HG03025 (cell line): Measurements from ENCODE around the gene SLU7.

ENCODE experiments used
- ATAC-seq: cut with Tn5 transposase; IDR thresholded peaks from one replicate; pipeline ENCODE4 v1.9.1; 2021; ENCODE audit warnings: mild to moderate bottlenecking, moderate library complexity; ENCODE audit not compliant: unreplicated experiment, low FRiP score

The SLU7 gene

DNA sequence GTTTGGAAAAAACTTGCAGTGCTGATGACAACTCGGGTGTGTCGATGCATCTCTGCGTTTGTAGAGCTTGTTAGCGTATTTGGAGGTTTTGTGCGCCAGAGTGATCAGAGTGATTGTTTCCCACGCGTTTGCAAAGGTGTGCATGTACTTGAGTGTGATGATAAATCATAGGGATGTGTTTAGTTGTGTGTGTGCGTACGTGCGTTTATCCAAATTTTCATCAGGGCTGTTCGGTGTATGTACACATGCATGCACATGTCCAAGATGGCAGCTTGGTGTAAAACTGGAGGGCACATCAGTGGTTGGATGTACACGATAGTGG, 48.2 kb downstream of the SLU7 start:
- no peak for ATAC-seq

DNA sequence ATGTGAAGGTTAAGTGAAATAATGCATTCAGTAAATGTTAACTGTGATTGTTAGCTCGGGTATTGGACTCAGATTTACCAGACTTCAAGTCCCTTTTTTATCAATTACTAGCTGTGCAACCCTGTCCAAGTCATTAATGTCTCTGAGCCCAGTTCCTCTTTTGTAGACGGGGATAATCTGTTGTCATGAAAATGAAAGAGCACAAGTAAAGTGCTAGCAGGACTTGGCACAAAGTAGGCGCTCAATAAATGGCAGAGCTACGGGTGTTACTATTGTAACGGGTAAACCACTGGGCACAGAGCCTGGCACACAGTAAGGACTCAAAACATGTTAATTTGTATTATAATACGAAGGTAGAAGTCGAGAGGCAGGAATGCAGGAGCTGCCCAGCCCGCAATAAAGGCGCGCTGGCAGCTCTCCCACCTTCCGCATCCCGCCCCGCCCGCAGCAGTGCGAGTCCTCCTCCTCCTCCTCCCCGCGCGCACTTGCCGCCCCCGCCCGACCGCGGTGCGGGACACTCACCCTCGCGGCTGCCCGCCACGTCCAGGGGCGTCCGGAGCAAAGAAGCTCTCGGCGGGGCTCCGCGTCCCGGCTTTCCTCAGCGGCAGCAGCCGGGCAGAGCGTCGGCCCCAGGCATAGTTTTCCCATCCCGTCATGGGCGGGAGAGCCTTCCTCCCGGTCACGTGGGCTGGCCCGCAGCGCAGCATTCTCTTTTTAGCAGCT, 48.7 kb downstream of the SLU7 start, which contains the start of gene C1QTNF2:
TSS of gene C1QTNF2 (minus strand) at position 637 of the 723 bp plus-strand sequence. CDS start 15,615 bp downstream, outside the sequence.
- no peak for ATAC-seq

DNA sequence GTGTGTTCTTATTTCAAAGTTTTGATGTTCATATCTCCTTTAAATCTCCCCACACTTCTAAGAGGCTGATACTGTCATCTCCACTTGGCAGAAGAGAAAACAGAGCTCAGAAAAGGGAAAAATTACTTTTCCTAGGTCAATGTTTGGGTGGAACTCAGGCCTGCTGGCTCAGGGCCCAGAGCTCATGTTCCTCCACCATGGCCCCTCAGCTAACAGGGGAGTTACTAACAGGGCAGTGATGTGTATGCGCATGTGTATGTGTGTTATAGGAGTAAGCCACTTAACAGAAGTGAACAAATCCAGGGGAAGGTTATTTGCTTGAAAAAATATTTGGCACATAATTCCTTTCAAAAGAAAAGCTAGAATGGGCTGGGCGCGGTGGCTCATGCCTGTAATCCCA, 51.0 kb downstream of the SLU7 start:
- no peak for ATAC-seq

DNA sequence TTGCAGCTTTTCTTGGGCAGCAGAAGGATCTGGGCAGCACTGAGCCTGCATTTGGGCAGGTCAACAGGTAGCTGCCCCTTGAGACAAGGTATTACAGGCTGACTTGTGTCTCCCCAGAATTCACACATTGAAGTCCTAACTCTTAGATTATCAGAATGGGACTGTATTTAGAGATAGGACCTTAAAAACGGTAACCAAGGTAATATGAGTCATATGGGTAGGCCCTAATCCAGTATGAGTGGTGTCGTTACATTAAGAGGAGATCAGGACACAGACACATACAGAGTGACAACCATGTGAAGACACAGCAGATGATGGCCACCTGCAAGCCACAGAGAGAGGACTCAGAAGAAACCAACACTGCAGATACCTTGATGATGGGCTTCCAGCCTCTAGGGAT, 51.6 kb downstream of the SLU7 start:
- ATAC-seq, result no peak

DNA sequence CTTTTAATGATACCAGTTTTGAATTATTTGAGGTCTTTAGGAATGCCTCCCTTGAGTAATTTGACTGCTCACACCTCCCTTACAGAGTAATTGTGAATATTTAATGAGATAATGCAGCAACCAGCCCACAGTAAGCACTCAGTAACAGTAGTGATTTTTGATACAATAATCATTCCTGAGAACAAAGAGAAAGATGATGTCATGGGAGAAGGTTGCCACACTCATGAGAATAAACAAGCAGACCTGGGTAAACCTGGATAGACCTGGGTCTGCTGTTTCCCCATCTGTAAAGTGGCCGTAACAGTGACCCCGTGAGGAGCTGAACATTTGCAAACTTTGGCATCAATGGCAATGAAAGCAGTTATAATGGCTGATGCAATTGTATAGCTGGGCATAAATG, 52.7 kb downstream of the SLU7 start:
- no peak for ATAC-seq

DNA sequence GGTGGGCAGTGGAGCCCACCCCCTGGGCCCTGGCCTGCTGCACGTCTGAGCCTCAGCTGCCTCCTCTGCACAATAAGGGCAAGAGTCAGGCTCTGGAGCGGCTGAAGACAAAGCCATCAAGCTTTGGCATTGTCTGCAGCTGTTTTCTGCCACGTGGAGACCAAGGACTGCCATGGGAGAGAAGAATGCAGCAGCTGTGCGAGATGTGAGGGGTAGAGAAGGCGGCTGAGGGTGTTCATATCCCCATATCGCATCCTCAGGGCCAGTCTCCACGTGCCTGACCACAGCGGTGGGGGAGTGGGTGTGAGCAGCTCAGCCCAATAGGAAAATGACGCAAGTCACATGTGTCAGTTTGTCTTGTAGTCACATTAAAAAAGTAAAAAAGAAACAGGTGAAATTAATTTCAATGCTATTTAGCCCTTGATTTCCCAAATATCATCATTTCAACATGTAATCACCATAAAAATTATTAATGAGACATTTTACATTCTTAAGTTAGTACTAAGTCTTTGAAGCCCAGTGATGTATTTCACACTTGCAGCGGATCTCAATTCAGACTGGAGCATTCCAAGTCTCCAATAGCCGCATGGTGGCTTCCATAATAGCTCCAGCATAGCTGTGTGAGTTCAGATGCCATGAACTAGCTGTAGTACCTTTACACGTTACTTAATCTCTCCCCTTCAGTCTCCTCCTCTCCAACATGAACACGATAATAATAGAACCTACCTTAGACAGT, 55.1 kb downstream of the SLU7 start:
- no peak for ATAC-seq

DNA sequence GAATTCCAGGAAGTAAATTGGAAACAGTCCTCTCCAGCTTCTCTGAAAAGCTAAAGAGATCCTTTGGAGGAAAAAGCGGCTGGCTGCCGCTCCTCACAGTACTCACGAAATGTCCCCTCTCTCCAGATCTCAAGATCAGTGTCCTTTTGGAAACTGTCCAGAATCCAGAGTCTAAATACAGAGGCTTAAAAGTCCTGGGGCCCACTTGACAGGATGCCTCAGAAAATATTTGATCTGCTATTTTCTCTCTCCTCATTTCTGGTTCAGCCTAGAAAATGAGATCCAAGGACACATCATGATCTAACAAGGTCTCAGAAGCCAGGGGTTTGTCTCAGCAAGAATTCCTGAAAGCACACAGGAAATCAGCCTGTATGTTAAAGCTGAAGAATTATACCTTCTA, 55.7 kb downstream of the SLU7 start:
- ATAC-seq, result no peak

DNA sequence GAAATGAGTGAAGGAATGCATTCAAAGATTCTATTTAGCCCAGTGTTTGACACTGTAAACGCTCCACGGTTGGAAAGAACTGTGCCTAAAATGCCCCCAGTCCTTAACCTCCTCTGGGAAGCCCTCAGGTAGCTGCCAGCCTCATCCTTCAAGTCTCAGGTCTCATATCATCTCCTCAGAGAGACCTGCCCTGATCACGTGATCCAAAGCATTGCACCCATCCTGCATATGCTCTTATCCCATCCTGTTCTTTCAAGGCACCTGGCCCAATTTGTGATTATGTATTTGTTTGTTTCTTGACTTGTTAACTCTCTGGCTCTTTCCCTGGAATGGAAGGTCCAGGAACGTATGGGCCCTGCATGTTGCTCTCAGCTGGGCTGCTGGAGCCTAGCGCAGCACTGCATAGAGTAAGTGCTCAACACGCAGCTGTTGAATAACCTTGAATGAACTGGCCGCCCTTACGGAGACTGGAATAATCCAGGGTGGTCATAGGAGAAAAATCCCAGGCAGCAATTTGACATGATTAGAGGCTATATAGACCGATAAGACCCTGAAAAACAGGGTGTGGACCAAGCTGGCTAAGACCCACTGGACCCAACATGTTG, 57.2 kb downstream of the SLU7 start:
- no peak for ATAC-seq

DNA sequence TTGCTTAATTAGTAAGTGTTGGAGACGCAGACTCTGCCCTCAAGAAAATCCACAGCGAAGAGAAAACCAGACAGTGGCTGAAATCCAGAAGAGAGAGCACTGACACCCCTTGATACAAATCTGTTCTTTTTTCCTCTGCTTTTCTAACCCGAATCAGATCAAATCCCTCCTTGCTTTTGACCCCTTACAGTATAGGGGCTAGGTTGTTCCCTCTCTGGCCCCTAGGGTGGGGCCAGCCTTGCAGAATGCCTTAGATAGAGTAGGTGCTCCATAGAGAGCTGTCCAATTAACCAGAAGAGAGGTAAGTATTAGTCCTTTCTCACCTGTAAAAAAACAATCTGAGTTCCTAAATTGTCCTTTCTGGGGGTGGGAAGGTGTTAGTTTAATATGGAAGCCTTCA, 58.6 kb downstream of the SLU7 start:
- ATAC-seq, result no peak

DNA sequence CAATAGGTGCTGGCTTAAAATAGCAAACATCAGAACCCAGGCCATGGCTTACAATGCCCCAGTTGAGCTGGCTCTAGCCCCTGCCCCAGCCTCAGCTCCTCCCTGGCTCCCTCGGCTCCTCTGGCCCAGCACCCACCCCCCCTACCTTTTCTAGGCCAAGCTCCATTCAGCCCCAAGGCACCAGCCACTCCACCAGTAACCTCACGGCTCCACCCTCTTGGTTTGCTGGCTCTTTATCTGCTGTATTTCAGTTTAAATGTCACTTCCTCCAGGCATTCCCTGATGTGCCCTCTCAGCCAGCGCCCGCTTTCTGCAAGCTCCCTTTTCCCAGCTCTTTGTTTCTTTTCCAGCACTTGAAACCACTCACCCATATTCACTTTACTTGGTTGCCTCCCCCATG, 59.1 kb downstream of the SLU7 start:
- ATAC-seq, result no peak

DNA sequence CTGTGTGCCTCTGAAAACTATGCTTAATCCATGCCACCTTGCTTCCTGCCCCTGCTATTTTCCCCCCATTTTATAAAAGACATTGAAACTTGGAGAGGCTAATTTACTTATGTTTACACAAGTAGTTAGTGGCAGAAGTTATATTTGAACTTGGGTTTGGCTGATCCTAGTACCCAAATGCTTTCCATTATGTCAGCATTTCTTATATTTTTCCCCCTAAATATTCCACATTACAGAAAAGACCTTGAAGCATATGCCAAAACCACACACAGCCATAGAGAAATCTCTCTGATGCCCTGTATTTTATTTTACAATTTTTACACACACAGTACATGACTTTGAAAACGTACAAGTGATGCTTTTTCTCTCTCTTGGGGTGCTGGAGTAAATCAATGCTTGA, 59.6 kb downstream of the SLU7 start:
- ATAC-seq, result no peak

DNA sequence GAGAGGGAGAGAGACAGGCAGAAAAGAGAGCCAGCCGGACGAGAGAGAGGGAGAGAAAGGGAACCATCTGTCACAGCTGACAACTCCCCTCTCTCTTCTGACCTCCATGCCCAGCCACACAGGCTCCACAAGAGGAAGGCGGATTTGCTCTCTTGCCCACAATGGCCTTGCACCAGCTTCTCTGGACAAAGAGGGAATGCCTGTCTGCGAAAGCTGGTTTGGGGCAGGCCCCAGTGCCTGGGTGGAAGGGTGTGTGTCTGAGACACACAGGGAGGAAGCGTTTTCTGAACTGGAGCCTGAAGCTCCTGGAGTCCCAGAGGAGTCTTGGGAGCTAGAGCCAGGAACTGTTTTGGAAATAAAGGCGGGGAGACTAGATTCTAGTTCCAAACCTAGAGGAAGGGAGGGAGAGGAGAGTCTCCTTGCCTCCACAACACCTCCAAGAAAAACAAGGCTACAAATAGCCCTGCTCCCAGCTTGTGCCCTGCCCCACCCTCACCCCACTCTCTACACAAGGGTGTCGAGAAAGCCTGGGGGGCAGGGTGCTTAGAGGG, 60.9 kb downstream of the SLU7 start:
- no peak for ATAC-seq

DNA sequence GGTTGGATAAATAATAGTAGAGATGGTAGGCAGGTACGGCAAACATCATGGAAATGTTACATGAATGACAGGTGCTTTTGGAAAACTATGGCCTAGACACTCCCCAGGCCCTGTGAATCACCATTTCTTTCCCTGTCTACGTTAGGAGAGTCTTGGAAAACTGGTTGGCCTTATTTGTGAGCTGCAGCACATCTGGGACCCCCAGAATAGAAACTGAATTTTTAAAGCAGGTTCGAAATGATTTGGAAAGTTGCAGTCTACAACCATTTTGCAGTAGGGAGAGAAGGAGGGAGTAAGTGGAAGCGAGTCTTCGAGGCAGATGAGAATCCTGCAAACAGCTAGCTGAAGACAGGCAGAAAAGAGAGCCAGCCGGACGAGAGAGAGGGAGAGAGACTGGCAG, 61.5 kb downstream of the SLU7 start:
- no peak for ATAC-seq

DNA sequence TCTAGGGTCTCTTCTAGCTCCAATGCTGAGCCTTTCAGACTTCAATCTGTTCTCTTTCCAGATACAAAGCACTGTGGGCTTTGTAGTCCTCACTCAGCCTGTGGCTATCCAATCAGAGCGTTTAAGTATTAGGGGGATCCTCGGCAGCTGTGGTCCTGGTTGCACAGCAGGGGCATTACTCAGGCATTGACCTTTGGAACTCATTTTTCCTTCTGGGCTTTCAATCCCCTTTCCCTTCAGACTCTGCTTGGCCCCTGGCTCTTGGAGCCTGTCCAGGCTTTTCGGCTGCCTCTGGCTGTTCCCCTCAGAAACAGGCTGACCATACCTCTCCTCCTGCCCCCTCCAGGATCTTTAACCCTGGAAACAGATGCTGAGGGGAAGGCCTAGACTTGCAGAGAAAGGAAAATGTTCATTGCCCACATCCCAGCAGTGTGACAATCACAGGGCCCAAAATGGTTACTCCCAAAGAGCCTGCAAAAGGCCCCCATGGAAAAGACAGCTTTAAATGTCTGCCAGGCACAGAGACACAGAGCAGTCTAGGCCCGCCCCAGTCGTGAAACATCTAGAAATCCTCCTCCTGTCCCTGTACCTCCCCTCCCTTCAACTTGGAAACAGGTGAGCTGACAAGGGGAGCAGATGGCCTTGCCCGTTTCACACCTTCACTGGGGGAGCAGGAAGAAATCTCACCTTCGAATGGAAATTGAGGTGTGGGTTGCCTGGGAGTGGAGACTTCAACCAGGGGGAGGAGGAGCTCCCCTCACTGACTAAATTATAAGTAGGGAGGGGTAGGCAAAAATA, 62.1 kb downstream of the SLU7 start:
- no peak for ATAC-seq

DNA sequence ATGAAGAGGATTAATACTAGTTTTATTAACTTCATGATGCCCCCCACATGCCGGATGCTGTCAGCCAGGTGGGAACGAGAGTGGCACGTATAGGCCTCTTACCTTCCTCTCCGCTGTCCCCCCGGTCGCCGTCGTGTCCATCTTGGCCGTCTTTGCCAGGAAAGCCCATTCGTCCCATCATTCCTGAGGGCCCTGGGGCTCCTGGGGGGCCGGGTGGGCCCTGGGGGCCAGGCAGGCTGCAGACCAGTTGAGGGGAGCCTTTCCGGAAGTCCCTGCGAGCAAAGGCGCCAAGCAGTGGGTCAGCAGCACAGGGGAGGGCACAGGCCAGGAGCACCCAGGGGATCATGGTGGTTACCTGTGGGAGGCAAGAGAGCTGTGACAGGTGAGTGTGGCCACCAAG, 64.2 kb downstream of the SLU7 start:
- no peak for ATAC-seq

DNA sequence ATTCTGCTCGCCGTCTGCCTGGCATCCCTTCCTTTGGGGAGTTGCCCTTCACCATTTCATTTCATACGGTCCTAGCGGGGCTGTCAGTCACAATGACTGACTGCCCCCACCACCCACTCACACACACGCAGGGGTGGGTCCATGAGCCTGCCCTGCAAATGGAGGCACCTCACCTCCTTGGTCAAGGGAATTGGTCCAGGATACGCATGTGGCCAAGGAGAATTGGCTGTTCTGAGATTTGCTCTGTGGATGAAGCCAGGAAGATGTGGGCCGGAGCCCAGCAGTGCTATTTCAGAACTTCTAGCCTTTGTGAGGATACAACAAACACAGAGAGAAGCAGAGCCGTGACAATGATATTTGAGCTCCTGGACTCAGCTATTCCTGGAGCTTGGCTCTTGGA, 65.5 kb downstream of the SLU7 start:
- no peak for ATAC-seq

DNA sequence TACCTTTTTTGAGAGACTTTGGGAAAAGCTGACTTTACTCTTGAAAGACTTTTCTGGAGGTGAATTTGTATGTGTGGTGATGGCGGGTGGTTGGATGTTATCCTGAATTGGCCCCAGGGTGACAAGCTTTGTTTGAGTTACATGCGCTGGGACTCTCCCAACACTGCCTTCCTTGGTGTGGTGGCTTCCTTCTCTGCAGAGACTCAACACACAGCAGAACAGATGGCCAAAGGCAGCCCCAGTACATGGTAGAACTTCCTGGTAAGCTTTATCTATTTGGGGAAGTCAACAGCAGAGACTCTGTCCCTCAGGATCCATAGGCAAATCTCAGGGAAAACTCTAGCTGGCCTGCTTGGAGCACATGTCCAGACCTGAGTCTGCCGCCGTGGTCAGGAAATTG, 66.6 kb downstream of the SLU7 start:
- no peak for ATAC-seq
